Thoracic aorta (tissue), 2 donors: Measurements from ENCODE around the gene PTGER3. TPM values are rescaled to one million over a fixed set of nuclear protein-coding genes. Genes with fewer than 3 reads are reported as not detected.

Source experiments
- ATAC-seq: fragments of 150-250 bp; one replicate; pipeline ENCODE4 v1.8.0; 2017; ENCODE audit warnings: low read depth; ENCODE audit not compliant: insufficient number of reproducible peaks, low FRiP score
- DNase-seq: peaks from one replicate; pipeline ENCODE4 v3.0.0-alpha.2; 2020; ENCODE audit warnings: low spot score
- H3K27ac ChIP-seq, 2 donors: fragments of 200-600 bp; sonication (generic); 1 replicate in 1 of 2; 2 replicates in 1 of 2; pipeline ENCODE4 v1.5.1; 2016; ENCODE audit warnings: mild to moderate bottlenecking in 2 of 2, moderate library complexity in 2 of 2
- H3K27me3 ChIP-seq: fragments of 200-600 bp; sonication (generic); replicated peaks from 2 replicates; pipeline ENCODE4 v1.6.0; 2016; ENCODE audit warnings: mild to moderate bottlenecking; ENCODE audit not compliant: insufficient read depth
- H3K36me3 ChIP-seq: fragments of 200-600 bp; sonication (generic); one replicate; pipeline ENCODE4 v1.5.1; 2016
- H3K4me1 ChIP-seq, 2 donors: fragments of 200-600 bp; sonication (generic); 1 replicate in 1 of 2; 2 replicates in 1 of 2; pipeline versions ENCODE4 v1.5.1 to v1.6.0; 2016; ENCODE audit warnings: low read depth in 2 of 2, mild to moderate bottlenecking in 1 of 2; ENCODE audit not compliant: control insufficient read depth in 1 of 2
- H3K4me3 ChIP-seq: fragments of 200-600 bp; sonication (generic); 2 replicates; pipeline ENCODE4 v1.5.1; 2016; ENCODE audit warnings: mild to moderate bottlenecking
- H3K9me3 ChIP-seq: fragments of 200-600 bp; sonication (generic); 2 replicates; pipeline ENCODE4 v1.5.1; 2016
- CTCF ChIP-seq: fragments of 200-600 bp; sonication (generic); IDR thresholded peaks from one replicate; pipeline ENCODE4 v1.5.1; 2019; ENCODE audit warnings: antibody characterized with exemption
- total RNA-seq, 2 donors: library from RNA; depleted of rRNA; stranded (reverse); fragments of >200 nt; gene quantifications; one replicate each; pipeline versions ENCODE4 v1.1.0 to v1.2.3, GENCODE V29; 2016

PTGER3 gene
- total RNA-seq, 2 donors from 2014 or later, result 45.2 to 61.7 TPM

- peaks cover 59% of the 10 kb centered on the region for H3K36me3 ChIP-seq
- DNase-seq (no peak), ATAC-seq (no peak)
- no peaks in the 10 kb centered on the region for H3K9me3 ChIP-seq
- H3K4me3 ChIP-seq, result no peak overlapping the region
- peaks cover 0 to 5% of the 10 kb centered on the region in 2 donors for H3K4me1 ChIP-seq
- no peak for TF ChIP-seq CTCF
- no peaks in the 10 kb centered on the region for H3K27me3 ChIP-seq
- no peak overlapping the region for H3K27ac ChIP-seq
These were observed 24.1 kb upstream of the PTGER3 start for GRCh38 chr1:71071720-71072119.

GRCh38 chr1:71068325-71069240 lies 21.0 kb upstream of the PTGER3 start:
- no peak for ATAC-seq
- no peaks in the 10 kb centered on the region for H3K27me3 ChIP-seq
- no peak overlapping the region for H3K27ac ChIP-seq
- H3K4me3 ChIP-seq, result no peak overlapping the region
- no peaks in the 10 kb centered on the region for H3K4me1 ChIP-seq
- H3K9me3 ChIP-seq, result no peaks in the 10 kb centered on the region
- no peak for DNase-seq
- H3K36me3 ChIP-seq, result peaks cover 64% of the 10 kb centered on the region
- no peak for TF ChIP-seq CTCF

- H3K4me3 ChIP-seq, result no peak overlapping the region
- TF ChIP-seq CTCF, result no peak
- H3K9me3 ChIP-seq, result no peaks in the 10 kb centered on the region
- no peaks in the 10 kb centered on the region for H3K27me3 ChIP-seq
- no peaks in the 10 kb centered on the region for H3K4me1 ChIP-seq
- no peaks in the 10 kb centered on the region for H3K36me3 ChIP-seq
- no peak for DNase-seq
- H3K27ac ChIP-seq, result no peak overlapping the region
- no peak for ATAC-seq
These were observed 7.2 kb upstream of the PTGER3 start for GRCh38 chr1:71054791-71055190.

- no peaks in the 10 kb centered on the region for H3K9me3 ChIP-seq
- TF ChIP-seq CTCF, result no peak
- no peak for DNase-seq
- H3K27ac ChIP-seq, result no peak overlapping the region
- H3K4me1 ChIP-seq, result no peaks in the 10 kb centered on the region
- no peak for ATAC-seq
- no peaks in the 10 kb centered on the region for H3K36me3 ChIP-seq
- H3K27me3 ChIP-seq, result no peaks in the 10 kb centered on the region
- no peak overlapping the region for H3K4me3 ChIP-seq
These were observed 6.7 kb upstream of the PTGER3 start for GRCh38 chr1:71054281-71054731.

- no peak for ATAC-seq
- TF ChIP-seq CTCF, result no peak
These were observed 6.1 kb upstream of the PTGER3 start for GRCh38 chr1:71053758-71054157.

More at GRCh38 chr1:71053758-71054157, 6.1 kb upstream of the PTGER3 start:
- H3K4me1 ChIP-seq, result no peaks in the 10 kb centered on the region
- no peak overlapping the region for H3K27ac ChIP-seq
- H3K36me3 ChIP-seq, result no peaks in the 10 kb centered on the region
- no peak for DNase-seq
- no peaks in the 10 kb centered on the region for H3K27me3 ChIP-seq
- no peaks in the 10 kb centered on the region for H3K9me3 ChIP-seq
- H3K4me3 ChIP-seq, result no peak overlapping the region
